B cell (primary cell): Measurements from ENCODE around the gene FRMD3. TPM values are rescaled to one million over a fixed set of nuclear protein-coding genes. Genes with fewer than 3 reads are reported as not detected.
"Not testable (repeated sequence)": the region's sequence is repeated elsewhere in the genome, so short reads cannot be mapped to it uniquely, and the experiment has no call there.

Experiments used
- ATAC-seq: fragments of 200-7000 bp; cut with Tn5 transposase; one replicate; pipeline ENCODE4 v1.10.0; 2021; ENCODE audit warnings: low read depth, mild to moderate bottlenecking, moderate number of reproducible peaks, moderate library complexity
- CTCF ChIA-PET: fragments of 350-600 bp; sonication (Branson Sonifier 250); formaldehyde crosslinking; loops from one replicate; lab custom pipeline; 2021; ENCODE audit warnings: antibody characterized with exemption, inconsistent platforms; lab: Charles Lee
- POLR2A ChIA-PET: fragments of 350-600 bp; sonication (Branson Sonifier 250); formaldehyde crosslinking; loops from one replicate; lab custom pipeline; 2021; ENCODE audit warnings: antibody characterized with exemption; lab: Charles Lee
- DNase-seq: peaks from one replicate; pipeline ENCODE4 v3.0.0; 2013
- H2AFZ ChIP-seq: 2 replicates; pipeline ENCODE4 v1.6.1; 2012; ENCODE audit warnings: mild to moderate bottlenecking, low read depth, low read length; ENCODE audit not compliant: insufficient read depth, poor library complexity, severe bottlenecking
- H3K27ac ChIP-seq, 2 donors: 1 replicate in 1 of 2; 2 replicates in 1 of 2; pipeline ENCODE4 v1.5.1; 2012 to 2013; ENCODE audit warnings: low read length in 2 of 2, mild to moderate bottlenecking in 2 of 2, moderate library complexity in 1 of 2
- H3K27me3 ChIP-seq, 4 experiments: fragments of 200-600 bp in 1 of 4; sonication (generic) in 1 of 4; replicated peaks in 1 of 4; 1 replicate in 2 of 4; 2 replicates in 2 of 4; pipeline versions ENCODE4 v1.6.1 to v1.7.0; 2013 to 2016; ENCODE audit warnings: low read length in 3 of 4, mild to moderate bottlenecking in 2 of 4, mixed read lengths in 1 of 4, moderate library complexity in 1 of 4; ENCODE audit not compliant: insufficient read depth in 4 of 4, control insufficient read depth in 3 of 4; ENCODE audit errors: control extremely low read depth in 1 of 4
- H3K36me3 ChIP-seq, 2 experiments: replicated peaks in 1 of 2; 1 replicate in 1 of 2; 2 replicates in 1 of 2; pipeline versions ENCODE4 v1.6.1 to v1.7.1; 2013; ENCODE audit warnings: low read length in 1 of 2; ENCODE audit not compliant: insufficient read depth in 2 of 2, control insufficient read depth in 1 of 2; ENCODE audit errors: control extremely low read depth in 1 of 2, extremely low read depth in 1 of 2
- H3K4me1 ChIP-seq, 2 donors: fragments of 200-600 bp in 1 of 2; sonication (generic) in 1 of 2; 1 replicate in 1 of 2; 2 replicates in 1 of 2; pipeline versions ENCODE4 v1.5.1 to v1.6.1; 2013 to 2017; ENCODE audit warnings: low read length in 2 of 2; ENCODE audit not compliant: control insufficient read depth in 2 of 2, insufficient read depth in 2 of 2
- H3K4me2 ChIP-seq: replicated peaks from 2 replicates; pipeline ENCODE3; 2012; ENCODE audit warnings: mild to moderate bottlenecking, low read depth, low read length; ENCODE audit not compliant: poor library complexity, severe bottlenecking
- H3K4me3 ChIP-seq, 5 experiments: fragments of 200-600 bp in 1 of 5; sonication (generic) in 1 of 5; 1 replicate in 3 of 5; 2 replicates in 2 of 5; pipeline versions ENCODE4 v1.5.1 to v1.7.0; 2011 to 2016; ENCODE audit warnings: low read length in 4 of 5, mild to moderate bottlenecking in 4 of 5, low read depth in 2 of 5, control low read depth in 1 of 5, moderate library complexity in 1 of 5; ENCODE audit not compliant: insufficient read depth in 1 of 5; ENCODE audit errors: control extremely low read depth in 1 of 5, extremely low read depth in 1 of 5
- H3K79me2 ChIP-seq: fragments of 200-600 bp; sonication (generic); one replicate; pipeline ENCODE4 v1.6.0; 2016; ENCODE audit warnings: low read length; ENCODE audit not compliant: control insufficient read depth, insufficient read depth
- H3K9ac ChIP-seq: fragments of 200-600 bp; sonication (generic); 2 replicates; pipeline ENCODE4 v1.6.1; 2017; ENCODE audit warnings: mild to moderate bottlenecking, low read length, moderate library complexity
- H3K9me3 ChIP-seq, 3 donors: one replicate each; pipeline versions ENCODE4 v1.6.1 to v1.7.1; 2013; ENCODE audit warnings: low read length in 2 of 3; ENCODE audit not compliant: control insufficient read depth in 2 of 3, insufficient read depth in 1 of 3; ENCODE audit errors: control extremely low read depth in 1 of 3
- H4K20me1 ChIP-seq: 2 replicates; pipeline ENCODE4 v1.6.0; 2012; ENCODE audit warnings: mild to moderate bottlenecking, low read length; ENCODE audit not compliant: insufficient read depth, control insufficient read depth, poor library complexity, severe bottlenecking
- H3K27ac Mint-ChIP-seq: one replicate; pipeline ENCODE4 v1.8.0; 2021; ENCODE audit warnings: mixed read lengths
- H3K27me3 Mint-ChIP-seq: one replicate; pipeline ENCODE4 v1.8.0; 2021; ENCODE audit warnings: mixed read lengths
- H3K4me1 Mint-ChIP-seq: one replicate; pipeline ENCODE4 v1.8.0; 2021; ENCODE audit warnings: mixed read lengths
- H3K4me3 Mint-ChIP-seq: one replicate; pipeline ENCODE4 v1.8.0; 2021; ENCODE audit warnings: mixed read lengths
- H3K9me3 Mint-ChIP-seq: one replicate; pipeline ENCODE4 v1.8.0; 2022; ENCODE audit warnings: mixed read lengths; ENCODE audit not compliant: insufficient read depth
- EZH2 ChIP-seq: IDR thresholded peaks from 2 replicates; pipeline ENCODE4 v1.6.1; 2012; ENCODE audit warnings: borderline replicate concordance, low read depth, mild to moderate bottlenecking, moderate library complexity, low read length; ENCODE audit not compliant: insufficient read depth, poor library complexity, severe bottlenecking
- WGBS: methylation state at CpG from one replicate; pipeline ENCODE4 v1.1.5; 2013; ENCODE audit warnings: missing lambda C conversion rate; ENCODE audit not compliant: insufficient coverage; 5-methylcytosine and 5-hydroxymethylcytosine counted together
- intact Hi-C: fragments of 100-400 bp; cut with micrococcal nuclease; formaldehyde crosslinking; loops from one replicate; pipeline ENCODE4 v1.10.0; 2022
- polyA plus RNA-seq: library from polyadenylated mRNA; depleted of rRNA; stranded (reverse); fragments of >200 nt; gene quantifications from 2 replicates; pipeline ENCODE4 v1.2.3, GENCODE V29; 2012
- total RNA-seq, 2 donors: library from RNA; stranded (reverse); fragments of 120-200 nt in 1 of 2; gene quantifications; 1 replicate in 1 of 2; 2 replicates in 1 of 2; pipeline versions ENCODE4 v1.2.3 to v1.2.4, GENCODE V29; 2013 to 2022
- TF ChIP-seq, protein P1 (sequence below): fragments of 200-600 bp; IDR thresholded peaks from one replicate; pipeline ENCODE4 v1.8.0; 2022; ENCODE audit warnings: antibody characterized with exemption, mild to moderate bottlenecking

The FRMD3 gene
- total and polyA plus RNA-seq, 2 donors (not counting 1 experiment from before 2014, with no cell fraction given) = 0.37 to 0.49 TPM

GRCh38 chr9:83520292-83520691 is 17.9 kb downstream of the FRMD3 start:
- H3K4me3 Mint-ChIP-seq = no peak overlapping the region
- POLR2A ChIA-PET = no interaction called here

DNA sequence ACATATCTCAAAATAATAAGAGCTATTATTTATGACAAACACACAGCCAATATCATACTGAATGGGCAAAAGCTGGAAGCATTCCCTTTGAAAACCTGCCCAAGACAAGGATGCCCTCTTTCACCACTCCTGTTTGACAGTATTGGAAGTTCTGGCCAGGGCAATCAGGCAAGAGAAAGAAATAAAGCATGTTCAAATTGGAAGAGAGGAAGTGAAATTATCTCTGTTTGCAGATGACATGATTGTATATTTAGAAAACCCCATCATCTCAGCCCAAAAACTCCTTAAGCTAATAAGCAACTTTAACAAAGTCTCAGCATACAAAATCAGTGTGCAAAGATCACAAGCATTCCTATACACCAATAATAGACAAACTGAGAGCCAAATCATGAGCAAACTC is 20.2 kb downstream of the FRMD3 start:
- H4K20me1 ChIP-seq, H3K79me2 ChIP-seq, intact Hi-C loops, ATAC-seq, H3K4me3 Mint-ChIP-seq, H3K27ac ChIP-seq, H3K27me3 Mint-ChIP-seq, H3K9me3 ChIP-seq, H3K9me3 Mint-ChIP-seq, H3K36me3 ChIP-seq, CTCF ChIA-PET, DNase-seq, H2AFZ ChIP-seq, H3K9ac ChIP-seq, H3K27ac Mint-ChIP-seq, H3K4me2 ChIP-seq, POLR2A ChIA-PET, H3K27me3 ChIP-seq, H3K4me3 ChIP-seq: not testable (repeated sequence)
- H3K4me1 Mint-ChIP-seq = peaks cover 22% of the 10 kb centered on the region
- peaks cover 9 to 11% of the 10 kb centered on the region in 2 donors for H3K4me1 ChIP-seq

More at GRCh38 chr9:83520292-83520691, 17.9 kb downstream of the FRMD3 start:
- CTCF ChIA-PET = no interaction called here
- no peak overlapping the region for H3K27ac Mint-ChIP-seq
- H3K4me1 Mint-ChIP-seq = peaks cover 22% of the 10 kb centered on the region
- DNase-seq (no peak), ATAC-seq (no peak)
- H3K9me3 Mint-ChIP-seq = no peaks in the 10 kb centered on the region
- no peaks in the 10 kb centered on the region for H3K79me2 ChIP-seq
- no peak overlapping the region for H3K4me2 ChIP-seq
- H3K4me1 ChIP-seq = peaks cover 9 to 11% of the 10 kb centered on the region in 2 donors
- H3K36me3 ChIP-seq = no peaks in the 10 kb centered on the region
- no peak overlapping the region for H3K27ac ChIP-seq
- H3K9ac ChIP-seq = no peak overlapping the region
- WGBS = 86% methylated on average over 1 of the region's 1 CpG
- no peaks in the 10 kb centered on the region for H3K27me3 Mint-ChIP-seq
- no peak overlapping the region for H3K4me3 ChIP-seq
- H3K9me3 ChIP-seq = no peaks in the 10 kb centered on the region
- no peak overlapping the region for H2AFZ ChIP-seq
- no peaks in the 10 kb centered on the region for H4K20me1 ChIP-seq
- intact Hi-C loops = no loop called here
- no peaks in the 10 kb centered on the region for H3K27me3 ChIP-seq
- TF ChIP-seq, protein P1, sequence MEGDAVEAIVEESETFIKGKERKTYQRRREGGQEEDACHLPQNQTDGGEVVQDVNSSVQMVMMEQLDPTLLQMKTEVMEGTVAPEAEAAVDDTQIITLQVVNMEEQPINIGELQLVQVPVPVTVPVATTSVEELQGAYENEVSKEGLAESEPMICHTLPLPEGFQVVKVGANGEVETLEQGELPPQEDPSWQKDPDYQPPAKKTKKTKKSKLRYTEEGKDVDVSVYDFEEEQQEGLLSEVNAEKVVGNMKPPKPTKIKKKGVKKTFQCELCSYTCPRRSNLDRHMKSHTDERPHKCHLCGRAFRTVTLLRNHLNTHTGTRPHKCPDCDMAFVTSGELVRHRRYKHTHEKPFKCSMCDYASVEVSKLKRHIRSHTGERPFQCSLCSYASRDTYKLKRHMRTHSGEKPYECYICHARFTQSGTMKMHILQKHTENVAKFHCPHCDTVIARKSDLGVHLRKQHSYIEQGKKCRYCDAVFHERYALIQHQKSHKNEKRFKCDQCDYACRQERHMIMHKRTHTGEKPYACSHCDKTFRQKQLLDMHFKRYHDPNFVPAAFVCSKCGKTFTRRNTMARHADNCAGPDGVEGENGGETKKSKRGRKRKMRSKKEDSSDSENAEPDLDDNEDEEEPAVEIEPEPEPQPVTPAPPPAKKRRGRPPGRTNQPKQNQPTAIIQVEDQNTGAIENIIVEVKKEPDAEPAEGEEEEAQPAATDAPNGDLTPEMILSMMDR = no peak
- no peak for TF ChIP-seq EZH2
